RPMI8226 (cell line): ENCODE results near the gene ZBTB47.

Experiments
- DNase-seq: peaks from one replicate; pipeline ENCODE4 v3.0.0-alpha.2; 2015

ZBTB47 gene

GRCh38 chr3:42653560-42654330, at the start of gene ZBTB47:
Gene ZBTB47 (plus strand): TSS chr3:42653697. CDS start chr3:42658356, 4,659 bp downstream.
- DNase-seq = no peak

GRCh38 chr3:42605546-42606173, 47.8 kb upstream of the ZBTB47 start:
- DNase-seq = no peak

- DNase-seq = no peak
Observed at GRCh38 chr3:42608581-42608980, 44.9 kb upstream of the ZBTB47 start.

- no peak for DNase-seq
Observed at GRCh38 chr3:42610976-42611375, 42.5 kb upstream of the ZBTB47 start.

- DNase-seq = no peak
Observed at GRCh38 chr3:42612217-42612616, 41.3 kb upstream of the ZBTB47 start.

GRCh38 chr3:42612928-42613327, 40.6 kb upstream of the ZBTB47 start:
- DNase-seq = no peak

GRCh38 chr3:42613462-42613861, 40.0 kb upstream of the ZBTB47 start:
- peak; percentile 25 for DNase-seq

GRCh38 chr3:42631620-42632019, 21.9 kb upstream of the ZBTB47 start:
- no peak for DNase-seq

- no peak for DNase-seq
Observed at GRCh38 chr3:42632146-42632545, 21.4 kb upstream of the ZBTB47 start.

- no peak for DNase-seq
Observed at GRCh38 chr3:42633544-42633943, 20.0 kb upstream of the ZBTB47 start.

- no peak for DNase-seq
Observed at GRCh38 chr3:42635111-42635510, 18.4 kb upstream of the ZBTB47 start.

GRCh38 chr3:42637001-42637400, 16.5 kb upstream of the ZBTB47 start:
- DNase-seq = no peak

GRCh38 chr3:42638339-42638842, 15.1 kb upstream of the ZBTB47 start:
- no peak for DNase-seq

- DNase-seq = no peak
Observed at GRCh38 chr3:42639192-42639591, 14.3 kb upstream of the ZBTB47 start.

- DNase-seq = no peak
Observed at GRCh38 chr3:42640129-42640528, 13.4 kb upstream of the ZBTB47 start.

- DNase-seq = no peak
Observed at GRCh38 chr3:42640771-42641370, 12.6 kb upstream of the ZBTB47 start.

- DNase-seq = no peak
Observed at GRCh38 chr3:42647821-42648459, 5.6 kb upstream of the ZBTB47 start.

- DNase-seq = no peak
Observed at GRCh38 chr3:42649006-42649405, 4.5 kb upstream of the ZBTB47 start.

- no peak for DNase-seq
Observed at GRCh38 chr3:42649783-42650182, 3.7 kb upstream of the ZBTB47 start.

GRCh38 chr3:42651248-42652091, 2.0 kb upstream of the ZBTB47 start:
- DNase-seq = no peak

- no peak for DNase-seq
Observed at GRCh38 chr3:42652251-42652610, 1.3 kb upstream of the ZBTB47 start.

- peak; percentile 80 for DNase-seq
Observed at GRCh38 chr3:42652611-42653302, 740 bp upstream of the ZBTB47 start.
